ENCODE measurements around the gene LPAR1.
"Not testable (repeated sequence)": the region's sequence is repeated elsewhere in the genome, so short reads cannot be mapped to it uniquely, and the experiment has no call there.

Gene LPAR1

DNA sequence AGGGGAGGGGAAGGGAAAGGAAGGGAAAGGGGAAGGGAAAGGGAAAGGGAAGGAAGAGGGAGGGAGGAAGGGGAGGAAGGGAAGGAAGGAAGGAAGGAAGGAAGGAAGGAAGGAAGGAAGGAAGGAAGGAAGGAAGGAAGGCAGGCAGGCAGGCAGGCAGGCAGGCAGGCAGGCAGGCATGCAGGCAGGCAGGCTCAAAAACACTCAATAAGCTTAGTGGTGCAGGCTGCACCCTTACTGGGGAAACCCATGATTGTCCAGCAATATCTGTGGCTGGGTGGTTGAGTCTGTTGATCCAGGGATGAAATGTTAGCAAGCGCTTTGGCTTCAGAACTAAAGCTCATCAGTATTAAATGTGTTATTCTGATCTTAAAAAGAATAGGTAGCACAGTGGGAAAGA lies 145.6 kb downstream of the LPAR1 start:
- TF ChIP-seq JUND (IDR thresholded peaks at IDR 0.05; ENCODE audit: low read depth), result no peak
- in situ Hi-C loops (cut with HindIII; ENCODE audit: low pct_unique_long_range_greater_than_20kb, low sequenced_read_pairs), result no loop called here

DNA sequence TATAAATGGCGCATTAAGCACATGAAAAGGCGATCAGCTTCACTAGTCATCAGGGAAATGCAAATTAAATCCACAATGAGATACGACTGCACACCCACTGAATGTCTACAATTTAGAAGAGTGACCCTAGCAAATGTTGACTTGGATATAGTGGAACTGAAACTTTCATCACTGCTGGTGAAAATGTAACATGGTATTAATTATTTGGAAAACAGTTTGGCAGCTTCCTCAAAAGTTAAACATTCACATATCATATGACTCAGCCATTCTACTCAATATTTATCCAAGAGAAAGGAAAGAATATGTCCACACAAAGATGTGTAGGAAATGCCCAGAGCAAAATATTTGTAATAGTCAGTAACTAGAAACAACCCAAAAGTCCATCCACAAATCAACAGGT lies 146.5 kb downstream of the LPAR1 start:
- in situ Hi-C loops (cut with HindIII; ENCODE audit: low pct_unique_long_range_greater_than_20kb, low sequenced_read_pairs), result no loop called here
- DNase-seq (ENCODE audit: low read depth in 1 of 2, low spot score in 1 of 2), result no peak

More for the DNA sequence above, 145.6 kb downstream of the LPAR1 start:
- DNase-seq (ENCODE audit: low read depth in 1 of 2, low spot score in 1 of 2), result no peak

DNA sequence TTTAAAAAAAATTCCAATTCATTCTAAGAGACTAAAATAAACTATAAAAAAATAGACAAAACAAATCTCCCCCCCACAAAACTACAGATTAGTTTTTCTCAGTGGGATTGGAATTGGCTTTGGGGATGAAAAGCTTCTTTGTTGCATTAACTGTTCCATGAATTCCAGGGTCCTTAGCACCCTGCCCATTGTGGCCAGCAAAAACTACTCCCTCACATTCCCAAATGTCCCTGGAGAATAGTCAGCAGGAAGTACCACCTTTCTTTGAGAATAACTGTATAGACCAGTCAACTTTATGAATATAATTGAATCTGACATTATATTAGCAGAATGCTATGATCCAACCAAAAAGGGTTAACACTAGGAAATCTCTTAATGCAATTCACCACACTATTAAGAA lies 147.9 kb downstream of the LPAR1 start:
- no peak for DNase-seq (ENCODE audit: low read depth in 1 of 2, low spot score in 1 of 2)
- no peak for TF ChIP-seq JUND (IDR thresholded peaks at IDR 0.05; ENCODE audit: low read depth)
- in situ Hi-C loops (cut with HindIII; ENCODE audit: low pct_unique_long_range_greater_than_20kb, low sequenced_read_pairs), result no loop called here

More for the DNA sequence above, 146.5 kb downstream of the LPAR1 start:
- no peak for TF ChIP-seq JUND (IDR thresholded peaks at IDR 0.05; ENCODE audit: low read depth)

DNA sequence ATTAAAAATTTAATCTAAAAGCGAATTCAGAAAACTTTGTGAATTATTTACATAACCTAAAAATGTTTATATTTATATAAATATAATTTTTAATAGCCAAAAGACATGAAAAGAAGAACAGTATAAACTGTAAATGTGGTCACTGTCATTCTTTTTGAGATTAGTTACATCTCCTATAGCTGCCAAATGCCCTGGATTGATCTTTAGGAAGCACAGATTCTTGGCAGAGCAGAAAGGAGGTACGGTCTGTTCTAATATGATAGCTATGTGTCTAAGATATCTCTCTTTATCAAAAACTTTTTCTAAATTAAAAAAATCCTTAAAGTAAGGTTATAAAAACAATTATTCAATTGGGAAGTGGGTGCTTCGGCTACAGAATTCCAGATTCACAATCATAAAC lies 151.0 kb downstream of the LPAR1 start:
- in situ Hi-C loops (cut with HindIII; ENCODE audit: low pct_unique_long_range_greater_than_20kb, low sequenced_read_pairs), result no loop called here

DNA sequence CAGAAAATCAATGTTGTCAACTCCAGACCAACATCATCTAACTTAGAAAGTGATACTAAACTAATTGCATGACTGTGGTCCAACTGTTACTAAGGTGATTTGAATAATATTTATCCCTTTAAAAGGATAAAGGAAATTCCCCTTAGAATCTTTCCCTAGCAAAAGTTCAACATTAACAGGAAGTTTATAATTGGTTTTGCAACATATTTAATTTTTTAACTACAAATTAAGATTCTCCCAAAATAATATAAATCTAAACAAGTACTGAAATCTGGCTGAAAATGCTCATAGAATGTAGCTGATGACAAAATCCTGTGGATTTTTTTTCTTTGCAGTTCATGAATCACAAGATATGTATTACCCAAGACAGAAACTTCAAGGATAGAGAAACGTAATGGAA lies 151.4 kb downstream of the LPAR1 start:
- in situ Hi-C loops (cut with HindIII; ENCODE audit: low pct_unique_long_range_greater_than_20kb, low sequenced_read_pairs), result no loop called here
- DNase-seq (ENCODE audit: low read depth in 1 of 2, low spot score in 1 of 2), result no peak
- no peak for TF ChIP-seq JUND (IDR thresholded peaks at IDR 0.05; ENCODE audit: low read depth)

More for the DNA sequence above, 151.0 kb downstream of the LPAR1 start:
- DNase-seq (ENCODE audit: low read depth in 1 of 2, low spot score in 1 of 2), result no peak
- no peak for TF ChIP-seq JUND (IDR thresholded peaks at IDR 0.05; ENCODE audit: low read depth)

DNA sequence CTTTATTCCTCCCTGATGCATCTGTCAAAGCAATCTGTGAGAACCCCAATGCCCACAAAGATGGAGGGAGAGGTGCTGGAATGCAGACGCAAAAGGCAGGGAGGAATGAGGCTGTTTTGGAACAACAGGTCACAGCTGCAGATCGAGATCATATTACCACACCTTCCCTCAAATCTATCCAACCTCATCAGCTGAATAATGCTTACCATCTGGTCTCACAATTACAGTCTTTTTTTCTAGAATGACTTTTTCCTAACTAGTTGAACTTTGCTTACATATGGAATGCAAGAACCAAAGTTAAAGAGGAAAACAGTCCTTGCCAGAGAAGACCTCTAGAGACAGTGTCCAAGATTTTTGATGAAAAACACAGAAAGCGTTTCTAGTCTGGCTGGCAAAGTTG lies 158.1 kb downstream of the LPAR1 start:
- no peak for DNase-seq (ENCODE audit: low read depth in 1 of 2, low spot score in 1 of 2)

DNA sequence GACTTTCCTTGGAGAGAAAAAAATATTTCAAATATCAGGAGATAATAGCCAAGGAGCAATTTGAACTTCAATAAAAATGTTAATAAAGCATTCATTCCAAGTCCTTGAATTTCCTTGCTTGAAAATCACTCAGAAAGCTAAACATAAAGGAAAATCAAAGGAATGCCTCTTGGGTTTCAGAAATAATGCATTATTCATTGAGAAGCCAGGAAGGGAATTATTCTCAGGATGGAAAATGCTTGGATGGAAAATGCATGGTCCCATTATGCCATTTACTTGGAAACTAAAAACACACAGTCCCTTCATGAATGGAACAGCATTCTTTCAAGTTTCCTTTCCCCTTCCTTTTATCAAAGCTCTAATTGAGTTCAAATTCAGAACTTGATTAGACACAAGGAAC lies 160.9 kb downstream of the LPAR1 start:
- in situ Hi-C loops (cut with HindIII; ENCODE audit: low pct_unique_long_range_greater_than_20kb, low sequenced_read_pairs), result no loop called here
- no peak for DNase-seq (ENCODE audit: low read depth in 1 of 2, low spot score in 1 of 2)

More for the DNA sequence above, 158.1 kb downstream of the LPAR1 start:
- in situ Hi-C loops (cut with HindIII; ENCODE audit: low pct_unique_long_range_greater_than_20kb, low sequenced_read_pairs), result no loop called here
- no peak for TF ChIP-seq JUND (IDR thresholded peaks at IDR 0.05; ENCODE audit: low read depth)

DNA sequence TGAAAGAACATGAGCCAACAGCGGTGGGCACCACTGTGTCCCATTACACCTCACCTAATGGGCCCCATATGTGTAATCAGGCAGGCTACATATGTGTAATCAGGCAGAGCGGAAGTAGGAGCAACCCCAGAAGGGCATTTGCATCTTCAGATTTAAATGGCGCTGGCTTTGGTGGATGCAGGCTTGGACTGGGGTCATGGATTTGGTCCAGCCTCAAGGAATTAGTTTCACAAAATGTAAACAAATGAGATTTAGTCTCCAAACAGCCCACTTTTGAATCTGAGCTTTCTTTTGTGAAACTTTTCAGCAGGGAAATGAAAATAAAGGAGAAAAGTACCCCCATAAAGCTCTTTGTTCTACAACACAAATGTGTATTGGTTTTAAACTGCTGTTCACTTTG lies 161.3 kb downstream of the LPAR1 start:
- DNase-seq (ENCODE audit: low read depth in 1 of 2, low spot score in 1 of 2), result no peak
- no peak for TF ChIP-seq JUND (IDR thresholded peaks at IDR 0.05; ENCODE audit: low read depth)
- in situ Hi-C loops (cut with HindIII; ENCODE audit: low pct_unique_long_range_greater_than_20kb, low sequenced_read_pairs), result no loop called here

More for the DNA sequence above, 160.9 kb downstream of the LPAR1 start:
- no peak for TF ChIP-seq JUND (IDR thresholded peaks at IDR 0.05; ENCODE audit: low read depth)

DNA sequence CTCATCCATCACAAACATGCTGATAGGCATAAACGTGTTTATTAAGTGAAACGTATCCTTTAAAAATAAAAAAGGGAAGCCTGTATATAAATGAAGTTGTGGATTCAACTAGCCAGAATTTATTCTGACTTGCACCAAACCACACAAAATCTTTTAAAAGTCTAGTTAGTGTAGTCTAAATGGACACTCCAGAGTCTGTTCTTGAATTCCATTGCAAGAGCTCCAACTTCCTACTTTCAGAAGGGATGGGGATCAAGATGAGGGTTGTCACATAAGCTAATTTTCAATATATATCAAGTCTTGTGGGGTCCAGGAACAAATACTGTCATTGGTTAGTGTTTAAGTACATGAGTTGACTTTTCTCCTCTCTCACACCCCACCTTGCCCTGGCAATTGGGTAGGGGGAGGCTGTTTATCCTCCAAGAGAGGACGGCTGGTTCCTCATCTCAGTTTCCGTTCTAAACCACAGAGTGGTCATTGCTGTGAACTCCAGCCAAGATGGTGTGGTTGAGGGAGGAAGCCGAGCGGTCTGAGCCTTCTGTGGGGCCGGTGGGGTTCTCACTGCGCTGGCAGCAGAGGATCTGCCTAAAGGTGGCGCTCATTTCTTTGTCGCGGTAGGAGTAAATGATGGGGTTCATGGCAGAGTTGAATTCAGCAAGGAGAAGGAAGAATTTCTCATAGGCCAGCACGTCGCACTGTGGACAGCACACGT lies 163.2 kb downstream of the LPAR1 start:
- no peak for DNase-seq (ENCODE audit: low read depth in 1 of 2, low spot score in 1 of 2)
- in situ Hi-C loops (cut with HindIII; ENCODE audit: low pct_unique_long_range_greater_than_20kb, low sequenced_read_pairs), result no loop called here
- no peak for TF ChIP-seq JUND (IDR thresholded peaks at IDR 0.05; ENCODE audit: low read depth)

DNA sequence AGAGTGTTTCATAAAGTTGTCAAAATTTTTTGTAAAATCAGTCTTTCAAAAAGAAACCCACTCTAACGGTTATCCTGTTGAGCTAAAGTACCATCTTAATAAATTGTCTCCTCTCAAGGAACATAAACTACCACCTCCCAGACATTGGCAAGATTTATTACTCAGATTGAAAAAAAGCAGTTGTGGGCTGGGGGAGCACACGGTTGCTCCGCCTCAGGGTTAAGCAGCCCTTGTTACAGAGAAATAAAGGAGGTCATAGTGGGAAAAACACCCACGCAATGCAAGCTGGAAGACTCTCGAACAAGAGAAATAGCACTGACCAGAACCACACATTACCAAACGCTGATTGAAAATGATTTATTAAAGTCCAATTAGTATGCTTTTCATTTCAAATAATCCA lies 165.3 kb downstream of the LPAR1 start:
- in situ Hi-C loops (cut with HindIII; ENCODE audit: low pct_unique_long_range_greater_than_20kb, low sequenced_read_pairs), result no loop called here
- TF ChIP-seq JUND (IDR thresholded peaks at IDR 0.05; ENCODE audit: low read depth), result no peak
- no peak for DNase-seq (ENCODE audit: low read depth in 1 of 2, low spot score in 1 of 2)

DNA sequence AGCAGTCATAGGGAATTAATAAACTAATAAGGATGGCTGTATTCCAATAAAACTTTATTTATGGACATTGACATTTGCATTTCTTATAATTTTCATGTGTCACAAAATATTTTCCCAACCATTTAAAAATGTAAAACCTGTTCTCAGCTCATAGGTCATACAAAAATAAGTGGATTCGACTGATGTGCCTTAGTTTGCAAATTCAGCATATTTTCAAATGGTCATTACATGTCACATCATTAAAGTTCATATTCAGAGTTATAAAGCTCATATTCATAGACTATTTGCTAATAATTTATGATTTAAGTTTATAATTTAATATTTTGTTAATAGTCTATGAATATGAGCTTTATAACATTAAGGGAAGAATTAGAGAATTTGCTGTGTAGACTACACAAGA lies 166.5 kb downstream of the LPAR1 start:
- TF ChIP-seq JUND (IDR thresholded peaks at IDR 0.05; ENCODE audit: low read depth), result no peak
- no peak for DNase-seq (ENCODE audit: low read depth in 1 of 2, low spot score in 1 of 2)
- in situ Hi-C loops (cut with HindIII; ENCODE audit: low pct_unique_long_range_greater_than_20kb, low sequenced_read_pairs), result no loop called here

DNA sequence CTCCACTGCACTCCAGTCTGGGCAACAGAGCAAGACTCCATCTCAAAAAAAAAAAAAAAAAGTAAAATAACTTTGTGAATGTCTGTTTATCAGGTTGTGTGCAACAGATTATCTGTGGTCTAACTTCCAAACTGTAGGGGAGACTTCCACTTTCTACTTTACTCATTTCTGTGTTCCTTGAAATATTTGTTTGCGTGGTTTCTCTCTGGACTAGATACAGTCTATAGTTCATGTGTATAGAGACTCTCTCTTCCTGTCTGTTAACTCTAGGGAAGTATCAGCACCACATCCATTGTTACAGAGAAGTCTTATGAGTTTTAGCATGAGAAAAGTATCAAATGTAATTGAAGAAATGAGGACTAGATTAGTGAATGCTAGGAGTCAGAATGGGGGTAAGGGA lies 168.3 kb downstream of the LPAR1 start:
- no peak for TF ChIP-seq JUND (IDR thresholded peaks at IDR 0.05; ENCODE audit: low read depth)
- in situ Hi-C loops (cut with HindIII; ENCODE audit: low pct_unique_long_range_greater_than_20kb, low sequenced_read_pairs), result no loop called here
- DNase-seq (ENCODE audit: low read depth in 1 of 2, low spot score in 1 of 2), result no peak

DNA sequence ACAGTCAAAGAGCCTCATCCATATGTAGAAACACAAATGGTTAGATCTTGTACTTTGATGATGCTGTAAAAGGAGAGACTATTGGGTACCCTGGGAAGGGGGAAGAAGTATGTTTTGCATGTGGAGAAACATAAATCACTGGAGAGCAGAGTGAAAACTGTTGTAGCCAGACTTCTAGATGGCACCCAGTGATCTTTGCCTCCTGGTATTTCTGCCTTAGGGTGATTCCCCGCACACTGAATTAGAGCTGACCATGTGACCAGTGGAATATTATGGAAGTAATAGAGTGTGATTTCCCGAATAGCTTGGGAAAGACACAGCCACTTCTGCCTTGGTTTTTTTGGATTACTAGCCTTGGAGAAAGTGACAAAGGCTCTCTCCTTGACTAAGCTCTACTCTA lies 174.3 kb downstream of the LPAR1 start:
- no peak for TF ChIP-seq JUND (IDR thresholded peaks at IDR 0.05; ENCODE audit: low read depth)
- in situ Hi-C loops (cut with HindIII; ENCODE audit: low pct_unique_long_range_greater_than_20kb, low sequenced_read_pairs), result no loop called here
- no peak for DNase-seq (ENCODE audit: low read depth in 1 of 2, low spot score in 1 of 2)

DNA sequence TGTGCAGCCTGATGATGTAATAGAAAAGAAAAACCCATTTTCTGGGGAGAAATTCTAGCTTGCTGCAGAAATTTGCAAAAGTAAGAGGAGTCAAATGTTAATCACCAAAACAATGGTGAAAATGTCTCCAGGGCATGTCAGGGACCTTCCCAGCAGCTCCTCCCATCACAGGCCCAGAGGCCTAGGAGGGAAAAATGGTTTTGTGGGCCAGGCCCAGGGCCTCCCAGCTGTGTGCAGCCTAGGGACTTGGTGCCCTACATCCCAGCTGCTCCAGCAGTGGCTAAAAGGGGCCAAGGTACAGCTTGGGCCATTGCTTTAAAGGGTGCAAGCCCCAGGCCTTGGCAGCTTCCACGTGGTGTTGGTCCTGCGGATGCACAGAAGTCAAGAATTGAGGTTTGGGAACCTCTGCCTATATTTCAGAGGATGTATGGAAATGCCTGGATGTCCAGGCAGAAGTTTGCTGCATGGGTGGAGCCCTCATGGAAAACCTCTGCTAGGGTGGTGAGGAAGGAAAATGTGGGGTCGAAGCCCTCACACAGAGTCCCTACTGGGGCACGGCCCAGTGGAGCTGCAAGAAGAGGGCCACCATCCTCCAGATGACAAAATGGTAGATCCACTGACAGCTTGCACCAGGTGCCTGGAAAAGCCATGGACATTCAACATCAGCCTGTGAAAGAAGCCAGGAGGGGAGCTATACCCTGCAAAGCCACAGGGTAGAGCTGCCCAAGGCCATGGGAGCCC lies 176.7 kb downstream of the LPAR1 start:
- not testable (repeated sequence) for DNase-seq (ENCODE audit: low read depth in 1 of 2, low spot score in 1 of 2)

More for the DNA sequence above, 176.7 kb downstream of the LPAR1 start:
- in situ Hi-C loops (cut with HindIII; ENCODE audit: low pct_unique_long_range_greater_than_20kb, low sequenced_read_pairs), result not testable (repeated sequence)
